ENCODE measurements around the gene EFCC1. TPM values are rescaled to one million over a fixed set of nuclear protein-coding genes. Genes with fewer than 3 reads are reported as not detected.

Gene EFCC1
- polyA plus RNA-seq, 1 donor (not counting 4 experiments of a cell fraction or from before 2014, with no cell fraction given), result not detected

DNA sequence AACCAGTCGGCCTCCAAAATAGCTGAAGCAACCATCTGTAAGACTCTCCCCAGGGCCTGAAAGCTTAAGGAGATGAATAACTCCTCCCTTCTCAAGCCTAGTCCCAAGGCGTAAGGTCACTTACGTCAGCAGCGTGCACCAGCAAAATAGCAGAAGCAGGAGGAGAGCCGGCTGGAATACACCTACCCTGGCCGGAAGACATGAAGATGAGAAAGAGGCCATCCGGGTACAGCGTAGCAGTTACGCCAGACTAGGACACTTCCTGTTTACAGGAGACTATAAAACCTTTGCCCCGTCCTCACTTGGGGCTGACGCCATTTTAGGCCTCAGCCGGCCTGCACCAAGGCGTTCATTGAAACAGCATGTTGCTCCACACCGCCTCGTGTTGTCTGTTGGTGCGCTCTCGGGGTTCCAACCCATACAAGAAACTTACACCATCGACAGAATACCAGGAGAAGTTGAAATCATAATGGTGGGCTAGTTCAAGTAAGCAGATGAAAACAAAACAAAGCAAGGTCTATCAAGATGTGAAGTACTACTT lies 9.7 kb upstream of the EFCC1 start:
- FAIRE-seq (no peak), DNase-seq (ENCODE audit: low read depth, low spot score) (no peak)
- dilution Hi-C loops (cut with MboI; ENCODE audit: extremely low pct_ligation_motif_present, low sequenced_read_pairs), result no loop called here
- H2AFZ ChIP-seq (ENCODE audit: control insufficient read depth, low read length), result no peak overlapping the region
- no peak overlapping the region for H3K4me3 ChIP-seq (ENCODE audit: control insufficient read depth in 2 of 3, extremely low read depth in 1 of 3, insufficient read depth in 2 of 3, low read depth in 1 of 3, low read length in 3 of 3)
- H3K36me3 ChIP-seq (ENCODE audit: control insufficient read depth in 2 of 2, extremely low read depth in 1 of 2, insufficient read depth in 2 of 2, low read length in 2 of 2), result no peaks in the 10 kb centered on the region
- H3K9ac ChIP-seq (ENCODE audit: control insufficient read depth, extremely low read depth, insufficient read depth, low read length), result no peak overlapping the region
- TF ChIP-seq, protein P1, sequence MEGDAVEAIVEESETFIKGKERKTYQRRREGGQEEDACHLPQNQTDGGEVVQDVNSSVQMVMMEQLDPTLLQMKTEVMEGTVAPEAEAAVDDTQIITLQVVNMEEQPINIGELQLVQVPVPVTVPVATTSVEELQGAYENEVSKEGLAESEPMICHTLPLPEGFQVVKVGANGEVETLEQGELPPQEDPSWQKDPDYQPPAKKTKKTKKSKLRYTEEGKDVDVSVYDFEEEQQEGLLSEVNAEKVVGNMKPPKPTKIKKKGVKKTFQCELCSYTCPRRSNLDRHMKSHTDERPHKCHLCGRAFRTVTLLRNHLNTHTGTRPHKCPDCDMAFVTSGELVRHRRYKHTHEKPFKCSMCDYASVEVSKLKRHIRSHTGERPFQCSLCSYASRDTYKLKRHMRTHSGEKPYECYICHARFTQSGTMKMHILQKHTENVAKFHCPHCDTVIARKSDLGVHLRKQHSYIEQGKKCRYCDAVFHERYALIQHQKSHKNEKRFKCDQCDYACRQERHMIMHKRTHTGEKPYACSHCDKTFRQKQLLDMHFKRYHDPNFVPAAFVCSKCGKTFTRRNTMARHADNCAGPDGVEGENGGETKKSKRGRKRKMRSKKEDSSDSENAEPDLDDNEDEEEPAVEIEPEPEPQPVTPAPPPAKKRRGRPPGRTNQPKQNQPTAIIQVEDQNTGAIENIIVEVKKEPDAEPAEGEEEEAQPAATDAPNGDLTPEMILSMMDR (optimal IDR thresholded peaks at IDR 0.05 in 1 of 3, IDR thresholded peaks at IDR 0.05 in 1 of 3, conservative IDR thresholded peaks at IDR 0.05 in 1 of 3; ENCODE audit: extremely low read depth in 1 of 3, insufficient read depth in 2 of 3, low read length in 3 of 3), result no peak
- TF ChIP-seq EZH2 (IDR thresholded peaks at IDR 0.05; ENCODE audit: low read length), result no peak
- no peaks in the 10 kb centered on the region for H3K9me3 ChIP-seq (ENCODE audit: control insufficient read depth, low read depth, low read length)
- H3K4me1 ChIP-seq (ENCODE audit: control insufficient read depth, extremely low read depth, insufficient read depth, low read length), result peaks cover 16% of the 10 kb centered on the region
- no peaks in the 10 kb centered on the region for H3K27me3 ChIP-seq (ENCODE audit: control insufficient read depth, extremely low read depth, insufficient read depth, low read length)
- no peak overlapping the region for H3K4me2 ChIP-seq (ENCODE audit: control insufficient read depth, extremely low read depth, insufficient read depth, low read depth, low read length)
- no peak overlapping the region for H3K27ac ChIP-seq (ENCODE audit: control insufficient read depth, insufficient read depth, low read length)
- no peaks in the 10 kb centered on the region for H3K9me1 ChIP-seq (ENCODE audit: control insufficient read depth, extremely low read depth, insufficient read depth, low read length)
- H3K79me2 ChIP-seq (ENCODE audit: control insufficient read depth, insufficient read depth, low read length), result no peaks in the 10 kb centered on the region
- H4K20me1 ChIP-seq (ENCODE audit: control insufficient read depth, extremely low read depth, insufficient read depth, low read length), result no peaks in the 10 kb centered on the region

DNA sequence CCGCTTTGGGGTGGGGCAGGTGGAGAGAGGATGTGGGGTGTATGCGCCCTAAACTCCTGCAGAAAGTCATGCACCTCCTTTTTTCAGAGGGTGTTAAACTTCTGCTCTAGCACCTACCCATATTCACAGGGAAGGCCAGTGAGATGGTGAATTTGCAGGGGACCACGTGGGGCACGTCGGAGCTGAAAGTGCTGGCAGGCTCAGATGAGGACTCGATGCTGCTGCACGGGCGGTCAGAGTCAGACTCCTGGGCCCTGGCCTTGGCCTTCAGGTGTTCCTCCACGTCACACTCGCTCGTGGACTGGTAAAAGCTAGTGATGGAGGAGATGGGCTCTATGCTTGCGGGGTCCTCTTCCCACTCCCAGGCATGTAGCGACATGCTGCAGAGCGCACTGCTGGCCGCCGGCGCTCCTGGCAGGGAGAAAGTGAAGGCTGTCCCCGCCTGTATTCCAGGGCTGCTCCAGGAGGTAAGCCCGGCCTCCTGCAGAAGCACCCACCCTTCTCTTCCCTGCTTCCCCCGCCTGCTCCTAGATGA lies 8.1 kb upstream of the EFCC1 start:
- H3K9me3 ChIP-seq (ENCODE audit: control insufficient read depth, low read depth, low read length), result no peaks in the 10 kb centered on the region
- no peak for TF ChIP-seq EZH2 (IDR thresholded peaks at IDR 0.05; ENCODE audit: low read length)
- TF ChIP-seq, protein P1 (optimal IDR thresholded peaks at IDR 0.05 in 1 of 3, IDR thresholded peaks at IDR 0.05 in 1 of 3, conservative IDR thresholded peaks at IDR 0.05 in 1 of 3; ENCODE audit: extremely low read depth in 1 of 3, insufficient read depth in 2 of 3, low read length in 3 of 3), result no peak
- H3K27ac ChIP-seq (ENCODE audit: control insufficient read depth, insufficient read depth, low read length), result no peak overlapping the region
- dilution Hi-C loops (cut with MboI; ENCODE audit: extremely low pct_ligation_motif_present, low sequenced_read_pairs), result no loop called here
- H3K4me3 ChIP-seq (ENCODE audit: control insufficient read depth in 2 of 3, extremely low read depth in 1 of 3, insufficient read depth in 2 of 3, low read depth in 1 of 3, low read length in 3 of 3), result peak overlapping the region in 2 of 3 experiments; percentile 54 to 69
- DNase-seq (ENCODE audit: low read depth, low spot score) (no peak), FAIRE-seq (no peak)
- H2AFZ ChIP-seq (ENCODE audit: control insufficient read depth, low read length), result peak overlapping the region; percentile 88
- H3K4me2 ChIP-seq (ENCODE audit: control insufficient read depth, extremely low read depth, insufficient read depth, low read depth, low read length), result peak overlapping the region; percentile 86
- no peaks in the 10 kb centered on the region for H4K20me1 ChIP-seq (ENCODE audit: control insufficient read depth, extremely low read depth, insufficient read depth, low read length)
- peak overlapping the region; percentile 59 for H3K9ac ChIP-seq (ENCODE audit: control insufficient read depth, extremely low read depth, insufficient read depth, low read length)
- H3K36me3 ChIP-seq (ENCODE audit: control insufficient read depth in 2 of 2, extremely low read depth in 1 of 2, insufficient read depth in 2 of 2, low read length in 2 of 2), result no peaks in the 10 kb centered on the region
- H3K79me2 ChIP-seq (ENCODE audit: control insufficient read depth, insufficient read depth, low read length), result no peaks in the 10 kb centered on the region
- no peaks in the 10 kb centered on the region for H3K9me1 ChIP-seq (ENCODE audit: control insufficient read depth, extremely low read depth, insufficient read depth, low read length)
- no peaks in the 10 kb centered on the region for H3K27me3 ChIP-seq (ENCODE audit: control insufficient read depth, extremely low read depth, insufficient read depth, low read length)
- peaks cover 16% of the 10 kb centered on the region for H3K4me1 ChIP-seq (ENCODE audit: control insufficient read depth, extremely low read depth, insufficient read depth, low read length)
